ENCODE results near the gene PET100. TPM values are rescaled to one million over a fixed set of nuclear protein-coding genes. Genes with fewer than 3 reads are reported as not detected.

Gene PET100
- total RNA-seq, 1 experiment from 2014 or later = 126 TPM

GRCh38 chr19:7595466-7596133 lies 34.0 kb upstream of the PET100 start, which contains the start of gene CAMSAP3:
Gene CAMSAP3 (plus strand): TSS chr19:7595863. CDS start chr19:7596003, 140 bp downstream.
- ChIA-PET CTCF (interaction anchor here (0.6 to 1.4 kb wide), 2 partner anchors 27 to 85 kb away, joined by 3 read pairs; partner anchors contain the start of gene TRAPPC5), POLR2A (interaction anchor here (1.5 to 2.1 kb wide), 2 partner anchors 10 to 22 kb away, joined by 4 to 10 read pairs; no protein-coding TSS in a partner anchor), RAD21 (ENCODE audit: low non-redundant PET in 1 of 2, low total read pairs in 2 of 2, uncharacterized antibody in 2 of 2, unreplicated experiment in 2 of 2) (no interaction called here)
- peak within 1 kb of the TSS; percentile 100 for H2AFZ ChIP-seq (ENCODE audit: low read depth, low read length, poor library complexity, severe bottlenecking)
- H3K27ac ChIP-seq (ENCODE audit: low read depth, low read length) = peak within 1 kb of the TSS; percentile 58; the same call in 1 of the 2 replicates
- intact Hi-C loops (cut with micrococcal nuclease) = no loop called here
- no TSS peak for BruUV-seq (replicated peaks)
- H3K9me3 ChIP-seq (ENCODE audit: control insufficient read depth in 1 of 2, insufficient read depth in 1 of 2, low read depth in 1 of 2, low read length in 2 of 2) = no peaks in the 10 kb centered on the region
- H3K4me1 ChIP-seq (ENCODE audit: control insufficient read depth in 1 of 2, insufficient read depth in 2 of 2, low read length in 2 of 2) = peaks cover 4 to 19% of the 10 kb centered on the region in 2 experiments
- H3K9ac ChIP-seq (ENCODE audit: low read length) = peak within 1 kb of the TSS; percentile 65
- no peaks in the 10 kb centered on the region for H3K9me2 ChIP-seq (ENCODE audit: insufficient read depth)
- TF ChIP-seq POLR2A (IDR thresholded peaks at IDR 0.05; ENCODE audit: borderline replicate concordance, extremely low read depth, insufficient read depth, insufficient read length) = peak; percentile 53
- peak; percentile 21; the same call in 1 of the 2 replicates for TF ChIP-seq ZFX (IDR thresholded peaks at IDR 0.05)
- no peak for TF ChIP-seq ZNF274 (IDR thresholded peaks at IDR 0.05; ENCODE audit: low read depth, low read length)
- H3K36me3 ChIP-seq (ENCODE audit: control insufficient read depth in 1 of 2, insufficient read depth in 2 of 2, low read length in 2 of 2) = no peaks in the 10 kb centered on the region
- DNase-seq (ENCODE audit: low read depth, low spot score) (no peak), ATAC-seq (peak; percentile 97)
- peak within 1 kb of the TSS; percentile 93 for H3K4me2 ChIP-seq (ENCODE audit: low read length)
- H3K79me2 ChIP-seq (ENCODE audit: insufficient read depth, low read length) = peaks cover 20% of the 10 kb centered on the region
- H3K27me3 ChIP-seq (ENCODE audit: insufficient read depth, low read length) = no peaks in the 10 kb centered on the region
- H3K4me3 ChIP-seq (replicated peaks in 1 of 2; ENCODE audit: low read depth in 1 of 2, low read length in 2 of 2) = peak within 1 kb of the TSS; percentile 64 to 69
- no peaks in the 10 kb centered on the region for H4K20me1 ChIP-seq (ENCODE audit: insufficient read depth)

- Histone ChIP-seq H4K20me1 (ENCODE audit: insufficient read depth) (no peaks in the 10 kb centered on the region), H3K9me2 (ENCODE audit: insufficient read depth) (peaks cover 3% of the 10 kb centered on the region; the same call in 1 of the 2 replicates), H3K27ac (ENCODE audit: low read depth, low read length) (peak overlapping the region; percentile 35; the same call in 1 of the 2 replicates), H3K4me1 (ENCODE audit: control insufficient read depth in 1 of 2, insufficient read depth in 2 of 2, low read length in 2 of 2) (peaks cover 4 to 16% of the 10 kb centered on the region in 2 experiments), H3K27me3 (ENCODE audit: insufficient read depth, low read length) (no peaks in the 10 kb centered on the region), H3K79me2 (ENCODE audit: insufficient read depth, low read length) (peaks cover 27% of the 10 kb centered on the region), H3K4me2 (ENCODE audit: low read length) (peak overlapping the region; percentile 93), H3K36me3 (ENCODE audit: control insufficient read depth in 1 of 2, insufficient read depth in 2 of 2, low read length in 2 of 2) (no peaks in the 10 kb centered on the region), H3K4me3 (replicated peaks in 1 of 2; ENCODE audit: low read depth in 1 of 2, low read length in 2 of 2) (peak overlapping the region; percentile 64 to 69), H2AFZ (ENCODE audit: low read depth, low read length, poor library complexity, severe bottlenecking) (no peak overlapping the region), H3K9me3 (ENCODE audit: control insufficient read depth in 1 of 2, insufficient read depth in 1 of 2, low read depth in 1 of 2, low read length in 2 of 2) (no peaks in the 10 kb centered on the region), H3K9ac (ENCODE audit: low read length) (peak overlapping the region; percentile 65)
- ChIA-PET CTCF (interaction anchor here (1.1 to 1.4 kb wide), 2 partner anchors 28 to 84 kb away, joined by 3 to 6 read pairs; partner anchors contain the start of gene TRAPPC5), POLR2A (interaction anchor here (2.1 kb wide), 1 partner anchor 9 kb away, joined by 10 read pairs; no protein-coding TSS in a partner anchor), RAD21 (ENCODE audit: low non-redundant PET in 1 of 2, low total read pairs in 2 of 2, uncharacterized antibody in 2 of 2, unreplicated experiment in 2 of 2) (interaction anchor here in 1 of 2 experiments (1.4 kb wide), 1 partner anchor 28 kb away, joined by 3 read pairs; no protein-coding TSS in a partner anchor)
- peak; percentile 23; the same call in 1 of the 2 replicates for TF ChIP-seq ZFX (IDR thresholded peaks at IDR 0.05)
- no peak for TF ChIP-seq SP1 (IDR thresholded peaks at IDR 0.05; ENCODE audit: low read depth)
- ATAC-seq = no peak
- DNase-seq (ENCODE audit: low read depth, low spot score) = no peak
- BruUV-seq (replicated peaks) = no TSS peak
- intact Hi-C loops (cut with micrococcal nuclease) = no loop called here
Observed at GRCh38 chr19:7596211-7596937, 33.2 kb upstream of the PET100 start.
